LNCAP (cell line): ENCODE results near the gene FXYD3.

Experiments
- TF ChIP-seq, protein P1 (sequence below): fragments of 450-650 bp; IDR thresholded peaks from 2 replicates; pipeline ENCODE4 v1.5.1; 2017; ENCODE audit warnings: mild to moderate bottlenecking

The FXYD3 gene

GRCh38 chr19:35144600-35145436 lies 29.2 kb downstream of the FXYD3 start:
- TF ChIP-seq, protein P1, sequence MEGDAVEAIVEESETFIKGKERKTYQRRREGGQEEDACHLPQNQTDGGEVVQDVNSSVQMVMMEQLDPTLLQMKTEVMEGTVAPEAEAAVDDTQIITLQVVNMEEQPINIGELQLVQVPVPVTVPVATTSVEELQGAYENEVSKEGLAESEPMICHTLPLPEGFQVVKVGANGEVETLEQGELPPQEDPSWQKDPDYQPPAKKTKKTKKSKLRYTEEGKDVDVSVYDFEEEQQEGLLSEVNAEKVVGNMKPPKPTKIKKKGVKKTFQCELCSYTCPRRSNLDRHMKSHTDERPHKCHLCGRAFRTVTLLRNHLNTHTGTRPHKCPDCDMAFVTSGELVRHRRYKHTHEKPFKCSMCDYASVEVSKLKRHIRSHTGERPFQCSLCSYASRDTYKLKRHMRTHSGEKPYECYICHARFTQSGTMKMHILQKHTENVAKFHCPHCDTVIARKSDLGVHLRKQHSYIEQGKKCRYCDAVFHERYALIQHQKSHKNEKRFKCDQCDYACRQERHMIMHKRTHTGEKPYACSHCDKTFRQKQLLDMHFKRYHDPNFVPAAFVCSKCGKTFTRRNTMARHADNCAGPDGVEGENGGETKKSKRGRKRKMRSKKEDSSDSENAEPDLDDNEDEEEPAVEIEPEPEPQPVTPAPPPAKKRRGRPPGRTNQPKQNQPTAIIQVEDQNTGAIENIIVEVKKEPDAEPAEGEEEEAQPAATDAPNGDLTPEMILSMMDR, result no peak

- TF ChIP-seq, protein P1, result no peak
These were observed 31.3 kb downstream of the FXYD3 start for GRCh38 chr19:35146746-35147459.

DNA sequence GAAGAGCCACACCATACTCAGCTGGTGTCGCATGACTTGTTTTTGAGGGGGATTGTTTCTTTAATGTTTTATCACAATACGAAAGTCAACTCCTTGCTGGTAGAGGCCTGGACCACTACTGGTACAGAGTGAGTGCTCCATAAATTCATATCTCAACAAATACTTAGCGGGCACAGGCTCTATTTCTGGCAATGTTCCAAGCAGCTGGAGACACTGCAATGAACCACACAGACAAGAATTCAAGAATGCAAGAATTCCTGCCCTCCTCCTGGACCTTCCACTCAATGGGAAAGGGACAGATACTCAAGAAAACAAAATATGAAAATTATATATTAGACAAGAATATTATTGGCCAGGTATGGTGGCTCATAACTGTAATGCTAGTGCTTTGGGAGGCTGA lies 33.8 kb downstream of the FXYD3 start:
- TF ChIP-seq, protein P1, result no peak

- TF ChIP-seq, protein P1, result no peak
These were observed 34.8 kb downstream of the FXYD3 start for GRCh38 chr19:35150445-35150844.

- TF ChIP-seq, protein P1, result no peak
These were observed 35.8 kb downstream of the FXYD3 start for GRCh38 chr19:35151273-35152065.

GRCh38 chr19:35153701-35154524 lies 38.3 kb downstream of the FXYD3 start:
- TF ChIP-seq, protein P1, result peak; percentile 44
